Measurements from ENCODE around the gene DAAM1. TPM values are rescaled to one million over a fixed set of nuclear protein-coding genes. Genes with fewer than 3 reads are reported as not detected.

The DAAM1 gene
- total RNA-seq, 2 experiments from 2014 or later, result 11.3 to 11.7 TPM

GRCh38 chr14:59377991-59378601 lies 189.6 kb downstream of the DAAM1 start:
- ChIA-PET CTCF (no interaction called here), POLR2A (no interaction called here)
- DNase-seq (no peak), ATAC-seq (no peak)
- no peak overlapping the region for H3K4me3 Mint-ChIP-seq
- H3K27ac Mint-ChIP-seq, result no peak overlapping the region
- no peaks in the 10 kb centered on the region for H3K36me3 Mint-ChIP-seq (ENCODE audit: low read depth)
- H3K4me1 Mint-ChIP-seq, result no peaks in the 10 kb centered on the region
- intact Hi-C loops (cut with DNase I, micrococcal nuclease), result no loop called here
- H3K9me3 Mint-ChIP-seq (ENCODE audit: low read depth), result no peaks in the 10 kb centered on the region
- H3K27me3 Mint-ChIP-seq, result no peaks in the 10 kb centered on the region

- no peaks in the 10 kb centered on the region for H3K4me1 Mint-ChIP-seq
- CTCF ChIA-PET, result no interaction called here
- intact Hi-C loops (cut with DNase I, micrococcal nuclease), result no loop called here
- H3K9me3 Mint-ChIP-seq (ENCODE audit: low read depth), result peaks cover 12% of the 10 kb centered on the region
- no peak for DNase-seq
- ATAC-seq, result no peak
- peaks cover 2% of the 10 kb centered on the region for H3K27me3 Mint-ChIP-seq
- POLR2A ChIA-PET, result no interaction called here
- H3K4me3 Mint-ChIP-seq, result no peak overlapping the region
- no peaks in the 10 kb centered on the region for H3K36me3 Mint-ChIP-seq (ENCODE audit: low read depth)
- no peak overlapping the region for H3K27ac Mint-ChIP-seq
Measured at GRCh38 chr14:59389936-59390335, 201.5 kb downstream of the DAAM1 start.

GRCh38 chr14:59391388-59391787 lies 202.9 kb downstream of the DAAM1 start:
- no peaks in the 10 kb centered on the region for H3K4me1 Mint-ChIP-seq
- no peaks in the 10 kb centered on the region for H3K36me3 Mint-ChIP-seq (ENCODE audit: low read depth)
- intact Hi-C loops (cut with DNase I, micrococcal nuclease), result no loop called here
- no peak overlapping the region for H3K4me3 Mint-ChIP-seq
- POLR2A ChIA-PET, result no interaction called here
- peaks cover 2% of the 10 kb centered on the region for H3K27me3 Mint-ChIP-seq
- ATAC-seq (no peak), DNase-seq (no peak)
- CTCF ChIA-PET, result no interaction called here
- H3K27ac Mint-ChIP-seq, result no peak overlapping the region
- peaks cover 8% of the 10 kb centered on the region for H3K9me3 Mint-ChIP-seq (ENCODE audit: low read depth)

GRCh38 chr14:59394268-59394667 lies 205.8 kb downstream of the DAAM1 start:
- Mint-ChIP-seq H3K27ac (no peak overlapping the region), H3K4me3 (no peak overlapping the region), H3K36me3 (ENCODE audit: low read depth) (no peaks in the 10 kb centered on the region), H3K27me3 (no peaks in the 10 kb centered on the region), H3K4me1 (peaks cover 10% of the 10 kb centered on the region), H3K9me3 (ENCODE audit: low read depth) (no peaks in the 10 kb centered on the region)
- POLR2A ChIA-PET, result no interaction called here
- intact Hi-C loops (cut with DNase I, micrococcal nuclease), result no loop called here
- CTCF ChIA-PET, result no interaction called here
- DNase-seq, result no peak
- ATAC-seq, result no peak

- H3K27ac Mint-ChIP-seq, result no peak overlapping the region
- H3K27me3 Mint-ChIP-seq, result no peaks in the 10 kb centered on the region
- CTCF ChIA-PET, result no interaction called here
- no peaks in the 10 kb centered on the region for H3K9me3 Mint-ChIP-seq (ENCODE audit: low read depth)
- H3K4me1 Mint-ChIP-seq, result peaks cover 10% of the 10 kb centered on the region
- no peak overlapping the region for H3K4me3 Mint-ChIP-seq
- no peaks in the 10 kb centered on the region for H3K36me3 Mint-ChIP-seq (ENCODE audit: low read depth)
- DNase-seq, result no peak
- POLR2A ChIA-PET, result no interaction called here
- no peak for ATAC-seq
- intact Hi-C loops (cut with DNase I, micrococcal nuclease), result no loop called here
Measured at GRCh38 chr14:59395672-59396071, 207.2 kb downstream of the DAAM1 start.

- peaks cover 2% of the 10 kb centered on the region for H3K27me3 Mint-ChIP-seq
- H3K36me3 Mint-ChIP-seq (ENCODE audit: low read depth), result no peaks in the 10 kb centered on the region
- no peak overlapping the region for H3K4me3 Mint-ChIP-seq
- H3K4me1 Mint-ChIP-seq, result peaks cover 10% of the 10 kb centered on the region
- ChIA-PET POLR2A (no interaction called here), CTCF (no interaction called here)
- intact Hi-C loops (cut with DNase I, micrococcal nuclease), result no loop called here
- no peak for DNase-seq
- peaks cover 16% of the 10 kb centered on the region for H3K9me3 Mint-ChIP-seq (ENCODE audit: low read depth)
- ATAC-seq, result no peak
- no peak overlapping the region for H3K27ac Mint-ChIP-seq
Measured at GRCh38 chr14:59398841-59399240, 210.4 kb downstream of the DAAM1 start.

- Mint-ChIP-seq H3K27ac (no peak overlapping the region), H3K36me3 (ENCODE audit: low read depth) (peaks cover 13% of the 10 kb centered on the region), H3K4me1 (no peaks in the 10 kb centered on the region), H3K27me3 (peaks cover 14% of the 10 kb centered on the region), H3K4me3 (no peak overlapping the region), H3K9me3 (ENCODE audit: low read depth) (peaks cover 22% of the 10 kb centered on the region)
- intact Hi-C loops (cut with DNase I, micrococcal nuclease), result no loop called here
- no peak for DNase-seq
- ATAC-seq, result no peak
- ChIA-PET CTCF (interaction anchor here (1.3 kb wide), 1 partner anchor 13 kb away, joined by 3 read pairs; no protein-coding TSS in a partner anchor), POLR2A (no interaction called here)
Measured at GRCh38 chr14:59406454-59407245, 218.2 kb downstream of the DAAM1 start.

GRCh38 chr14:59407246-59408010 lies 219.0 kb downstream of the DAAM1 start:
- ATAC-seq, result no peak
- POLR2A ChIA-PET, result no interaction called here
- H3K36me3 Mint-ChIP-seq (ENCODE audit: low read depth), result peaks cover 13% of the 10 kb centered on the region
- H3K4me1 Mint-ChIP-seq, result no peaks in the 10 kb centered on the region
- CTCF ChIA-PET, result interaction anchor here (0.6 to 1.3 kb wide), 3 partner anchors 12 to 169 kb away, joined by 3 read pairs; partner anchors contain the start of gene CCDC175
- H3K27ac Mint-ChIP-seq, result no peak overlapping the region
- intact Hi-C loops (cut with DNase I, micrococcal nuclease), result no loop called here
- peaks cover 15% of the 10 kb centered on the region for H3K9me3 Mint-ChIP-seq (ENCODE audit: low read depth)
- H3K27me3 Mint-ChIP-seq, result peaks cover 14% of the 10 kb centered on the region
- no peak overlapping the region for H3K4me3 Mint-ChIP-seq
- DNase-seq, result no peak

GRCh38 chr14:59415836-59416602 lies 227.6 kb downstream of the DAAM1 start:
- intact Hi-C loops (cut with DNase I, micrococcal nuclease), result no loop called here
- Mint-ChIP-seq H3K27me3 (no peaks in the 10 kb centered on the region), H3K36me3 (ENCODE audit: low read depth) (no peaks in the 10 kb centered on the region), H3K27ac (no peak overlapping the region), H3K4me1 (no peaks in the 10 kb centered on the region), H3K9me3 (ENCODE audit: low read depth) (peaks cover 2% of the 10 kb centered on the region), H3K4me3 (no peak overlapping the region)
- ChIA-PET CTCF (no interaction called here), POLR2A (no interaction called here)
- ATAC-seq (no peak), DNase-seq (no peak)

GRCh38 chr14:59417311-59417710 lies 228.8 kb downstream of the DAAM1 start:
- no peaks in the 10 kb centered on the region for H3K27me3 Mint-ChIP-seq
- peaks cover 2% of the 10 kb centered on the region for H3K9me3 Mint-ChIP-seq (ENCODE audit: low read depth)
- ATAC-seq (no peak), DNase-seq (no peak)
- intact Hi-C loops (cut with DNase I, micrococcal nuclease), result no loop called here
- H3K36me3 Mint-ChIP-seq (ENCODE audit: low read depth), result no peaks in the 10 kb centered on the region
- ChIA-PET POLR2A (no interaction called here), CTCF (no interaction called here)
- no peak overlapping the region for H3K4me3 Mint-ChIP-seq
- H3K4me1 Mint-ChIP-seq, result no peaks in the 10 kb centered on the region
- no peak overlapping the region for H3K27ac Mint-ChIP-seq

- ChIA-PET CTCF (interaction anchor here (0.7 kb wide), 2 partner anchors 12 to 24 kb away, joined by 3 read pairs; no protein-coding TSS in a partner anchor), POLR2A (no interaction called here)
- no peak for ATAC-seq
- Mint-ChIP-seq H3K4me1 (no peaks in the 10 kb centered on the region), H3K27me3 (no peaks in the 10 kb centered on the region), H3K27ac (no peak overlapping the region), H3K36me3 (ENCODE audit: low read depth) (no peaks in the 10 kb centered on the region), H3K9me3 (ENCODE audit: low read depth) (no peaks in the 10 kb centered on the region), H3K4me3 (no peak overlapping the region)
- no peak for DNase-seq
- intact Hi-C loops (cut with DNase I, micrococcal nuclease), result no loop called here
Measured at GRCh38 chr14:59419303-59419702, 230.8 kb downstream of the DAAM1 start.

All from activated CD4-positive, alpha-beta T cell treated with anti-CD3 and anti-CD28 coated beads for 36 hours (primary cell).